Gastrocnemius medialis (tissue), 4 donors: ENCODE results near the gene TUSC2. TPM values are rescaled to one million over a fixed set of nuclear protein-coding genes. Genes with fewer than 3 reads are reported as not detected.

Source experiments
- ATAC-seq, 2 donors: fragments of 150-250 bp; one replicate each; pipeline ENCODE4 v1.9.1; 2016
- DNase-seq, 2 donors: peaks; one replicate each; pipeline ENCODE4 v3.0.0-alpha.2; 2019
- H3K27ac ChIP-seq, 4 donors: fragments of 200-600 bp; sonication (generic); 1 replicate in 1 of 4; 2 replicates in 3 of 4; pipeline ENCODE4 v1.5.1; 2016 to 2018; ENCODE audit warnings: mild to moderate bottlenecking in 2 of 4, moderate library complexity in 1 of 4
- H3K27me3 ChIP-seq, 3 donors: fragments of 200-600 bp; sonication (generic) in 2 of 3; 1 replicate in 1 of 3; 2 replicates in 2 of 3; pipeline versions ENCODE4 v1.5.1 to v1.6.0; 2016 to 2019; ENCODE audit warnings: mild to moderate bottlenecking in 1 of 3, moderate library complexity in 1 of 3
- H3K36me3 ChIP-seq, 2 donors: fragments of 200-600 bp; sonication (generic) in 1 of 2; one replicate each; pipeline ENCODE4 v1.5.1; 2017 to 2018
- H3K4me1 ChIP-seq, 2 donors: fragments of 200-600 bp; sonication (generic) in 1 of 2; one replicate each; pipeline ENCODE4 v1.5.1; 2016 to 2017; ENCODE audit warnings: mild to moderate bottlenecking in 2 of 2
- H3K4me3 ChIP-seq, 4 donors: fragments of 200-600 bp; sonication (generic) in 3 of 4; 1 replicate in 1 of 4; 2 replicates in 3 of 4; pipeline ENCODE4 v1.5.1; 2016 to 2019; ENCODE audit warnings: mild to moderate bottlenecking in 2 of 4
- H3K9me3 ChIP-seq, 3 donors: fragments of 200-600 bp; sonication (generic) in 2 of 3; 1 replicate in 1 of 3; 2 replicates in 2 of 3; pipeline ENCODE4 v1.5.1; 2016 to 2019
- CTCF ChIP-seq, 5 experiments: fragments of 450-650 bp in 3 of 5; fragments of 200-600 bp in 2 of 5; sonication (generic) in 2 of 5; IDR thresholded peaks in 4 of 5; conservative IDR thresholded peaks in 1 of 5; 1 replicate in 4 of 5; 2 replicates in 1 of 5; pipeline ENCODE4 v1.5.1; 2016 to 2019; ENCODE audit warnings: antibody characterized with exemption in 5 of 5, mild to moderate bottlenecking in 3 of 5, moderate library complexity in 3 of 5
- POLR2A ChIP-seq, 2 donors: fragments of 450-650 bp; IDR thresholded peaks; one replicate each; pipeline ENCODE4 v1.6.1; 2017; ENCODE audit warnings: antibody characterized with exemption in 2 of 2, mild to moderate bottlenecking in 2 of 2, moderate library complexity in 2 of 2
- in situ Hi-C, 4 donors: fragments of 200-750 bp; cut with MboI; loops; one replicate each; pipeline versions ENCODE4 v1.15.0 to v1.8.0; 2017; ENCODE audit warnings: low sequenced_read_pairs in 4 of 4
- intact Hi-C: fragments of 100-400 bp; cut with DNase I; formaldehyde crosslinking; loops from one replicate; pipeline ENCODE4 v1.15.1; 2023; ENCODE audit warnings: low total_unique reads
- total RNA-seq, 4 donors: library from RNA; depleted of rRNA; stranded (reverse); fragments of >200 nt; gene quantifications; one replicate each; pipeline versions ENCODE4 v1.1.0 to v1.2.3, GENCODE V29; 2016

Gene TUSC2
- total RNA-seq, 4 donors from 2014 or later: 38.5 to 72.7 (median 51.5) TPM

- in situ Hi-C loops (loop anchor here in 1 of 4 donors (25.0 kb wide), 1 partner anchor 168 kb away; no protein-coding TSS in a partner anchor), intact Hi-C loops (no loop called here)
- Histone ChIP-seq H3K36me3 (no peaks in the 10 kb centered on the region), H3K27me3 (no peaks in the 10 kb centered on the region), H3K9me3 (no peaks in the 10 kb centered on the region), H3K4me3 (no peak overlapping the region), H3K4me1 (peaks cover 0 to 5% of the 10 kb centered on the region in 2 donors), H3K27ac (no peak overlapping the region)
- DNase-seq (no peak), ATAC-seq (no peak)
- no peak for TF ChIP-seq POLR2A (IDR thresholded peaks at IDR 0.05)
- TF ChIP-seq CTCF (IDR thresholded peaks at IDR 0.05 in 4 of 5, conservative IDR thresholded peaks at IDR 0.05 in 1 of 5): no peak
Observed at GRCh38 chr3:50369012-50369670, 41.1 kb upstream of the TUSC2 start.

- ATAC-seq: no peak
- in situ Hi-C loops (loop anchor here in 1 of 4 donors (25.0 kb wide), 1 partner anchor 171 kb away; no protein-coding TSS in a partner anchor), intact Hi-C loops (no loop called here)
- H3K27ac ChIP-seq: no peak overlapping the region
- no peak for TF ChIP-seq CTCF (IDR thresholded peaks at IDR 0.05 in 4 of 5, conservative IDR thresholded peaks at IDR 0.05 in 1 of 5)
- TF ChIP-seq POLR2A (IDR thresholded peaks at IDR 0.05): no peak
- peaks cover 0 to 5% of the 10 kb centered on the region in 2 donors for H3K4me1 ChIP-seq
- no peaks in the 10 kb centered on the region for H3K27me3 ChIP-seq
- no peaks in the 10 kb centered on the region for H3K9me3 ChIP-seq
- DNase-seq: no peak
- peak overlapping the region in 1 of 4 donors; percentile 53 for H3K4me3 ChIP-seq
- H3K36me3 ChIP-seq: no peaks in the 10 kb centered on the region
Observed at GRCh38 chr3:50365842-50366220, 37.8 kb upstream of the TUSC2 start.

GRCh38 chr3:50365080-50365841, 37.2 kb upstream of the TUSC2 start:
- Histone ChIP-seq H3K4me3 (peak overlapping the region; percentile 53 to 81 (median 60)), H3K9me3 (no peaks in the 10 kb centered on the region), H3K36me3 (no peaks in the 10 kb centered on the region), H3K4me1 (peaks cover 0 to 5% of the 10 kb centered on the region in 2 donors), H3K27ac (peak overlapping the region in 1 of 4 donors; percentile 38), H3K27me3 (no peaks in the 10 kb centered on the region)
- TF ChIP-seq POLR2A (IDR thresholded peaks at IDR 0.05): no peak
- no peak for TF ChIP-seq CTCF (IDR thresholded peaks at IDR 0.05 in 4 of 5, conservative IDR thresholded peaks at IDR 0.05 in 1 of 5)
- in situ Hi-C loops: loop anchor here in 1 of 4 donors (25.0 kb wide), 1 partner anchor 172 kb away; no protein-coding TSS in a partner anchor
- peak; percentile 56 to 63 for DNase-seq
- peak; percentile 77 to 86 for ATAC-seq
- intact Hi-C loops: no loop called here

- Histone ChIP-seq H3K36me3 (no peaks in the 10 kb centered on the region), H3K27me3 (no peaks in the 10 kb centered on the region), H3K27ac (peak overlapping the region in 1 of 4 donors; percentile 38), H3K4me3 (peak overlapping the region; percentile 53 to 81 (median 60)), H3K4me1 (peaks cover 0 to 5% of the 10 kb centered on the region in 2 donors), H3K9me3 (no peaks in the 10 kb centered on the region)
- intact Hi-C loops (no loop called here), in situ Hi-C loops (loop anchor here in 1 of 4 donors (25.0 kb wide), 1 partner anchor 173 kb away; no protein-coding TSS in a partner anchor)
- ATAC-seq (peak in 1 of 2 donors; percentile 39), DNase-seq (no peak)
- TF ChIP-seq POLR2A (IDR thresholded peaks at IDR 0.05): no peak
- TF ChIP-seq CTCF (IDR thresholded peaks at IDR 0.05 in 4 of 5, conservative IDR thresholded peaks at IDR 0.05 in 1 of 5): no peak
Observed at GRCh38 chr3:50364573-50365079, 36.6 kb upstream of the TUSC2 start.
